GM23338 (cell line): Measurements from ENCODE around the gene IDH3A. TPM values are rescaled to one million over a fixed set of nuclear protein-coding genes. Genes with fewer than 3 reads are reported as not detected.

Source experiments
- ATAC-seq: fragments of 200-7000 bp; cut with Tn5 transposase; 3 replicates; pipeline ENCODE4 v1.9.1; 2020
- DNase-seq: peaks from one replicate; pipeline ENCODE4 v3.0.0-alpha.2; 2015; ENCODE audit warnings: low spot score
- H2AFZ ChIP-seq: fragments of 200-600 bp; sonication (generic); 2 replicates; pipeline ENCODE4 v1.8.0; 2016; ENCODE audit warnings: antibody characterized with exemption, mild to moderate bottlenecking, moderate library complexity
- H3F3A ChIP-seq: fragments of 200-600 bp; sonication (generic); replicated peaks from 2 replicates; pipeline ENCODE4 v1.8.0; 2017; ENCODE audit warnings: antibody characterized with exemption, mixed run types, low read depth
- H3K27ac ChIP-seq: fragments of 200-600 bp; sonication (generic); 2 replicates; pipeline ENCODE4 v1.6.1; 2016; ENCODE audit warnings: low read depth
- H3K27me3 ChIP-seq: fragments of 200-600 bp; sonication (generic); 2 replicates; pipeline ENCODE4 v1.8.0; 2016; ENCODE audit warnings: mild to moderate bottlenecking, mixed run types, moderate library complexity; ENCODE audit not compliant: insufficient read depth
- H3K36me3 ChIP-seq: fragments of 200-600 bp; sonication (generic); 2 replicates; pipeline ENCODE4 v1.8.0; 2016; ENCODE audit warnings: mild to moderate bottlenecking; ENCODE audit not compliant: insufficient read depth
- H3K4me1 ChIP-seq: fragments of 200-600 bp; sonication (generic); 2 replicates; pipeline ENCODE4 v1.8.0; 2016; ENCODE audit warnings: mild to moderate bottlenecking, moderate library complexity; ENCODE audit not compliant: insufficient read depth
- H3K4me2 ChIP-seq: fragments of 200-600 bp; sonication (generic); 2 replicates; pipeline ENCODE4 v1.7.1; 2017; ENCODE audit warnings: mixed run types
- H3K4me3 ChIP-seq: fragments of 200-600 bp; sonication (generic); 2 replicates; pipeline ENCODE4 v1.6.1; 2016; ENCODE audit warnings: mixed run types
- H3K79me2 ChIP-seq: fragments of 200-600 bp; sonication (generic); replicated peaks from 2 replicates; pipeline ENCODE4 v1.8.0; 2017; ENCODE audit warnings: mild to moderate bottlenecking; ENCODE audit not compliant: insufficient read depth
- H3K9me2 ChIP-seq: fragments of 200-600 bp; sonication (generic); 2 replicates; pipeline ENCODE4 v1.8.0; 2017; ENCODE audit not compliant: insufficient read depth
- H4K20me1 ChIP-seq: fragments of 200-600 bp; sonication (generic); replicated peaks from 2 replicates; pipeline ENCODE4 v1.8.0; 2017; ENCODE audit warnings: mild to moderate bottlenecking; ENCODE audit not compliant: insufficient read depth
- H3K27ac Mint-ChIP-seq: 2 replicates; pipeline ENCODE4 v1.8.0; 2020; ENCODE audit warnings: inconsistent platforms, mild to moderate bottlenecking, moderate library complexity, mixed read lengths
- H3K27me3 Mint-ChIP-seq: 3 replicates; pipeline ENCODE4 v1.8.0; 2022; ENCODE audit warnings: low read depth, mild to moderate bottlenecking, moderate library complexity, mixed read lengths, inconsistent platforms; ENCODE audit not compliant: insufficient read depth, poor library complexity
- H3K36me3 Mint-ChIP-seq: 3 replicates; pipeline ENCODE4 v1.8.0; 2021; ENCODE audit warnings: low read depth, mild to moderate bottlenecking, inconsistent platforms, moderate library complexity, mixed read lengths
- H3K4me1 Mint-ChIP-seq: 3 replicates; pipeline ENCODE4 v1.8.0; 2020; ENCODE audit warnings: mild to moderate bottlenecking, inconsistent platforms, mixed read lengths
- H3K4me3 Mint-ChIP-seq: 3 replicates; pipeline ENCODE4 v1.8.0; 2021; ENCODE audit warnings: moderate library complexity, mild to moderate bottlenecking, inconsistent platforms, mixed read lengths
- H3K9me3 Mint-ChIP-seq: 3 replicates; pipeline ENCODE4 v1.8.0; 2020; ENCODE audit warnings: moderate library complexity, mild to moderate bottlenecking, inconsistent platforms, mixed read lengths
- CREB1 ChIP-seq: fragments of 250-450 bp; sonication (Bioruptor Pico); IDR thresholded peaks from 2 replicates; pipeline ENCODE4 v1.5.0; 2020; ENCODE audit warnings: low read depth, mild to moderate bottlenecking, moderate library complexity
- EZH2 ChIP-seq: fragments of 200-600 bp; sonication (generic); IDR thresholded peaks from one replicate; pipeline ENCODE4 v1.8.0; 2017; ENCODE audit warnings: antibody characterized with exemption, mild to moderate bottlenecking, low read depth; ENCODE audit not compliant: unreplicated experiment
- JUNB ChIP-seq: IDR thresholded peaks from one replicate; pipeline ENCODE4 v1.6.1; 2016; ENCODE audit warnings: antibody characterized with exemption; ENCODE audit not compliant: unreplicated experiment
- NANOG ChIP-seq: IDR thresholded peaks from 2 replicates; pipeline ENCODE4 v1.6.1; 2016; ENCODE audit warnings: antibody characterized with exemption, borderline replicate concordance
- POLR2AphosphoS5 ChIP-seq: IDR thresholded peaks from 2 replicates; pipeline ENCODE4 v1.6.1; 2016; ENCODE audit warnings: antibody characterized with exemption, low read depth
- ZNF331 ChIP-seq: fragments of 250-450 bp; sonication (Bioruptor Pico); IDR thresholded peaks from 2 replicates; pipeline ENCODE4 v1.5.0; 2020; ENCODE audit warnings: low read depth, mild to moderate bottlenecking, moderate library complexity
- ZNF462 ChIP-seq: fragments of 250-450 bp; sonication (Bioruptor Pico); IDR thresholded peaks from 2 replicates; pipeline ENCODE4 v1.5.0; 2020; ENCODE audit warnings: mild to moderate bottlenecking, moderate library complexity
- polyA plus RNA-seq: library from polyadenylated mRNA; unstranded; fragments of >200 nt; fragmentation: Nextera tagmentation; extraction: Ambion mirVana; gene quantifications from 2 replicates; pipeline ENCODE4 v1.2.1, GENCODE V29; 2016
- total RNA-seq: library from RNA; depleted of rRNA; stranded (reverse); fragments of >200 nt; shearing (Covaris generic); gene quantifications from 2 replicates; pipeline ENCODE4 v1.2.3, GENCODE V29; 2014

IDH3A gene
- total and polyA plus RNA-seq, 2 experiments from 2014 or later = 24.1 to 41.6 TPM

DNA sequence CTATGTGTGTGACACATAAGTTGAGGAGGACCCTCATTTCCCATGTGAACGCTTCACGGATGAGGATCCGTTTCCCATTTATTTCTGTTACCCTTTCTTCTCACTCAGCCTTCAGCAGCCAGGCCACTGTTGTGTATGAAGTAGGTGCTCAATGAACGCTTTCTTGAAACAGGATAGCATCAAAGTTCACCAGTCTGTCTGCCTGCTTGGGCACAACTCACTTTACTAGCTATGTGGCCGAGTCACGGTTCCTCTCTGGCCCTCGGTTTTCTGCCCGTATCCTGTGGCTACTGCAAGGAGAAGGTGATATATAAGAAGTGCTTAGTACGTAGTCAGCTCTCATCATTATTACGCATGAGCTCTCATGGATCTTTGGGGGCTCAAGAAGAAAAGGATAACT, 62.8 kb downstream of the IDH3A start:
- Mint-ChIP-seq H3K36me3 (no peaks in the 10 kb centered on the region), H3K4me1 (peaks cover 6% of the 10 kb centered on the region), H3K9me3 (no peaks in the 10 kb centered on the region), H3K4me3 (no peak overlapping the region), H3K27ac (no peak overlapping the region), H3K27me3 (peaks cover 17% of the 10 kb centered on the region)
- Histone ChIP-seq H4K20me1 (no peaks in the 10 kb centered on the region), H3K4me3 (no peak overlapping the region), H3K79me2 (no peaks in the 10 kb centered on the region), H3K27ac (no peak overlapping the region), H3K27me3 (no peaks in the 10 kb centered on the region), H3K9me2 (no peaks in the 10 kb centered on the region), H3F3A (no peaks in the 10 kb centered on the region), H3K4me1 (0 out of 2 replicates have a peak, but pooled peaks cover 6% of the 10 kb centered on the region), H2AFZ (no peak overlapping the region), H3K4me2 (no peak overlapping the region), H3K36me3 (no peaks in the 10 kb centered on the region; the same call in 1 of the 2 replicates)
- TF ChIP-seq ZNF462 (CRISPR knock-in tag) = no peak
- TF ChIP-seq CREB1 (CRISPR knock-in tag) = no peak
- TF ChIP-seq EZH2 = no peak
- TF ChIP-seq NANOG = no peak
- no peak for TF ChIP-seq JUNB
- TF ChIP-seq POLR2AphosphoS5 = no peak
- no peak for TF ChIP-seq ZNF331 (CRISPR knock-in tag)
- DNase-seq (no peak), ATAC-seq (no peak)
